Common myeloid progenitor, CD34-positive (primary cell): ENCODE results near the gene PTPRQ.
A peak's percentile ranks its signal among the peaks of the same experiment; 100 is the strongest.

ENCODE experiments used
- CTCF ChIA-PET: fragments of 350-600 bp; sonication (Branson Sonifier 250); formaldehyde crosslinking; loops from one replicate; lab custom pipeline; 2021; ENCODE audit warnings: antibody characterized with exemption; lab: Charles Lee
- POLR2A ChIA-PET: fragments of 350-600 bp; sonication (Branson Sonifier 250); formaldehyde crosslinking; loops from one replicate; lab custom pipeline; 2021; ENCODE audit warnings: antibody characterized with exemption; lab: Charles Lee
- DNase-seq, 3 donors: peaks; one replicate each; pipeline versions ENCODE4 v3.0.0 to v3.0.0-alpha.2; 2013
- H3K27ac ChIP-seq, 2 experiments: 1 replicate in 1 of 2; 2 replicates in 1 of 2; pipeline ENCODE4 v1.7.0; 2013; ENCODE audit warnings: inconsistent platforms in 2 of 2, low read length in 2 of 2, mild to moderate bottlenecking in 2 of 2, low read depth in 1 of 2, moderate library complexity in 1 of 2; ENCODE audit not compliant: severe bottlenecking in 2 of 2, insufficient read depth in 1 of 2, poor library complexity in 1 of 2
- H3K27me3 ChIP-seq, 5 experiments: replicated peaks in 2 of 5; 1 replicate in 3 of 5; 2 replicates in 2 of 5; pipeline versions ENCODE4 v1.6.1 to v1.7.0; 2013; ENCODE audit warnings: low read length in 4 of 5, mild to moderate bottlenecking in 2 of 5, moderate library complexity in 2 of 5, inconsistent platforms in 1 of 5; ENCODE audit not compliant: insufficient read depth in 5 of 5, control insufficient read depth in 4 of 5
- H3K36me3 ChIP-seq, 4 experiments: 1 replicate in 2 of 4; 2 replicates in 2 of 4; pipeline versions ENCODE4 v1.6.1 to v1.7.0; 2013; ENCODE audit warnings: low read length in 3 of 4, control low read depth in 1 of 4, mild to moderate bottlenecking in 1 of 4; ENCODE audit not compliant: control insufficient read depth in 4 of 4, insufficient read depth in 4 of 4
- H3K4me1 ChIP-seq, 4 experiments: 1 replicate in 3 of 4; 2 replicates in 1 of 4; pipeline versions ENCODE4 v1.6.1 to v1.7.1; 2013; ENCODE audit warnings: low read length in 3 of 4, mild to moderate bottlenecking in 3 of 4, control low read depth in 1 of 4, inconsistent platforms in 1 of 4, moderate library complexity in 1 of 4; ENCODE audit not compliant: control insufficient read depth in 4 of 4, insufficient read depth in 4 of 4; ENCODE audit errors: control extremely low read depth in 1 of 4
- H3K4me3 ChIP-seq, 7 experiments: 1 replicate in 4 of 7; 2 replicates in 3 of 7; pipeline versions ENCODE4 v1.5.1 to v1.7.0; 2013; ENCODE audit warnings: mild to moderate bottlenecking in 7 of 7, low read length in 6 of 7, moderate library complexity in 6 of 7, inconsistent platforms in 2 of 7, low read depth in 2 of 7, control low read depth in 1 of 7; ENCODE audit not compliant: insufficient read depth in 4 of 7, control insufficient read depth in 1 of 7; ENCODE audit errors: extremely low read depth in 1 of 7
- H3K9me3 ChIP-seq, 5 experiments: 1 replicate in 4 of 5; 2 replicates in 1 of 5; pipeline versions ENCODE4 v1.6.1 to v1.7.1; 2013; ENCODE audit warnings: low read length in 4 of 5, mild to moderate bottlenecking in 2 of 5, inconsistent platforms in 1 of 5, low read depth in 1 of 5, moderate library complexity in 1 of 5; ENCODE audit not compliant: control insufficient read depth in 4 of 5, insufficient read depth in 2 of 5; ENCODE audit errors: control extremely low read depth in 1 of 5
- WGBS: methylation state at CpG from one replicate; pipeline ENCODE4 v1.1.5; 2013; ENCODE audit not compliant: insufficient coverage; 5-methylcytosine and 5-hydroxymethylcytosine counted together

Gene PTPRQ

DNA sequence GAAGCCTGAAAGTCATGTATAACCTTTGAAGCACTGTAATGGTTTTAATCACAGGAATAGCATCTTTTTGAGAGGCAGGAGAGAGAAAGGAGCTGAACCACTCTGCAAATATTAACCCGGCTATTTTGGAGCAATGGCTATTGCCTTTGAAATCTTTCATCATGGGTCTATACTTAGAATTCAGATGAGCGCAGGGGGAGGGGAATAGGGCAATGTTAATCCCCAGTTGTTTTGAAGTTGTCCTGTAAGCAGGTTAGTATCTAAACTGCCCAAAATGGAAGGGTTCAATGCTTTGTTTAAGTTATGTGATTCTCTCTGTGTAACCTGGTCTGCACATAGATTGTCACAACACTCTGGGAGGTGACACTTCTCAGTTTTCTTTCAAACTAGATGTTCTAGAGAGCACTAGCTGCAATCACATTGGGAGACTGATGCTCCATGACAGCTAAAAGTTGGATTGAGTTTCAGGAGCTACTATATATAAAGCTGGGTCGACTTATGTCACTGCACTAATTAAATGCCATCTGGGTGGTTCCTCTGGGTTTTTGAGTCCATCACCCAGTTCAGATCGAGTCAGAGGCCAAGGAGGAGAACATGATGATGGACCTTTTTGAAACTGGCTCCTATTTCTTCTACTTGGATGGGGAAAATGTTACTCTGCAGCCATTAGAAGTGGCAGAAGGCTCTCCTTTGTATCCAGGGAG, 263.2 kb downstream of the PTPRQ start, which contains the start of gene MYF6:
MYF6 (plus strand) TSS at position 509 of the 704 bp plus-strand sequence; CDS start at position 595, 86 bp downstream.
- Histone ChIP-seq H3K36me3 (no peaks in the 10 kb centered on the region), H3K4me3 (peak within 1 kb of the TSS in 5 of 7 experiments; percentile 21 to 63 (median 47)), H3K4me1 (peaks cover 0 to 12% (median 10%) of the 10 kb centered on the region in 4 experiments), H3K9me3 (peaks cover 0 to 1% (median 0%) of the 10 kb centered on the region in 5 experiments), H3K27me3 (peaks cover 33 to 71% (median 38%) of the 10 kb centered on the region in 5 experiments), H3K27ac (no peak within 1 kb of the TSS)
- CTCF ChIA-PET, result interaction anchor here (0.6 kb wide), 1 partner anchor 1306 kb away, joined by 3 read pairs; no protein-coding TSS in a partner anchor
- DNase-seq, result no peak
- 61% methylated on average over 4 of the region's 4 CpGs for WGBS
- POLR2A ChIA-PET, result no interaction called here

- DNase-seq, result no peak
- Histone ChIP-seq H3K36me3 (no peaks in the 10 kb centered on the region), H3K9me3 (peaks cover 0 to 1% (median 0%) of the 10 kb centered on the region in 5 experiments), H3K27ac (no peak overlapping the region), H3K4me3 (peak overlapping the region in 3 of 7 experiments; percentile 10 to 62 (median 23)), H3K4me1 (peaks cover 0 to 12% (median 10%) of the 10 kb centered on the region in 4 experiments), H3K27me3 (peaks cover 38 to 74% (median 42%) of the 10 kb centered on the region in 5 experiments)
- WGBS, result 13% methylated on average over 21 of the region's 21 CpGs
- CTCF ChIA-PET, result interaction anchor here (0.6 kb wide), 2 partner anchors 287 to 1306 kb away, joined by 3 to 4 read pairs; no protein-coding TSS in a partner anchor
- POLR2A ChIA-PET, result no interaction called here
Measured at GRCh38 chr12:80707830-80708258, 263.8 kb downstream of the PTPRQ start.

DNA sequence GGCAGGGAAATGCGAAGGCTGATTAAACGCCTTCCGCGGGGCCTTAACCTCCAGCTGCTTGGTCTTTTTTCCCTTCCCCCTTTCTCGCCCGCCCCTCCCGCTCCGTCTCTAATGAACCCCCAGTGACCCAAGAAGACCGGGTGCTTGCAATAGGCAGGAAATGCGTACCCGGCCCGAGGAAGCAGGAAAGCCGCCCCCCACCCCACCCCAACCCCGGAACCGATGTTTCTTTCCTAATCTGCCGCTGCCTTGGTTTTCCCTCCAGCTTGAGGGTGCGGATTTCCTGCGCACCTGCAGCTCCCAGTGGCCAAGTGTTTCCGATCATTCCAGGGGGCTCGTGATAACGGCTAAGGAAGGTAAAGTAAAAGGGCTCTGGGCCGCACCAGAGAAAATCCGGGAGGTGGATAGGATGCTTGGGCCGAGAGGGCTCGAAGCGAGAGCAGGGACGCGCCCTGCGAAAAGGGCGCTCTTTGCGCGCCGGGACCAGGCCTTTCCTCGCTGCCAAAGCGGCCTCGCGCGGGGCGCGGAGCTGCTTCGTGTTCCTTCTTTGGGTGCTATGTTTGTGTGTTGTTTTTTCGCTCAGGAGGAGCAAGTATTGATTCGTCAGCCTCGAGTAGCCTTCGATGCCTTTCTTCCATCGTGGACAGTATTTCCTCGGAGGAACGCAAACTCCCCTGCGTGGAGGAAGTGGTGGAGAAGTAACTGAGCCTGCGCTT, 264.4 kb downstream of the PTPRQ start:
- Histone ChIP-seq H3K9me3 (peaks cover 0 to 1% (median 0%) of the 10 kb centered on the region in 5 experiments), H3K4me1 (peaks cover 0 to 12% (median 10%) of the 10 kb centered on the region in 4 experiments), H3K36me3 (no peaks in the 10 kb centered on the region), H3K4me3 (peak overlapping the region in 5 of 7 experiments; percentile 21 to 63 (median 47)), H3K27me3 (peaks cover 37 to 79% (median 46%) of the 10 kb centered on the region in 5 experiments), H3K27ac (no peak overlapping the region)
- peak in 2 of 3 donors; percentile 36 to 38 for DNase-seq
- under 1% methylated on average over 39 of the region's 50 CpGs for WGBS
- POLR2A ChIA-PET, result no interaction called here
- CTCF ChIA-PET, result interaction anchor here (0.6 kb wide), 1 partner anchor 288 kb away, joined by 4 read pairs; no protein-coding TSS in a partner anchor

GRCh38 chr12:80708975-80709328, 264.9 kb downstream of the PTPRQ start:
- Histone ChIP-seq H3K36me3 (no peaks in the 10 kb centered on the region), H3K27me3 (peaks cover 39 to 84% (median 48%) of the 10 kb centered on the region in 5 experiments), H3K4me3 (peak overlapping the region in 3 of 7 experiments; percentile 21 to 63 (median 62)), H3K4me1 (peaks cover 0 to 12% (median 10%) of the 10 kb centered on the region in 4 experiments), H3K27ac (no peak overlapping the region), H3K9me3 (peaks cover 0 to 1% (median 0%) of the 10 kb centered on the region in 5 experiments)
- ChIA-PET POLR2A (no interaction called here), CTCF (no interaction called here)
- no peak for DNase-seq
- whole genome bisulfite sequencing, result 5% methylated on average over 7 of the region's 10 CpGs

DNA sequence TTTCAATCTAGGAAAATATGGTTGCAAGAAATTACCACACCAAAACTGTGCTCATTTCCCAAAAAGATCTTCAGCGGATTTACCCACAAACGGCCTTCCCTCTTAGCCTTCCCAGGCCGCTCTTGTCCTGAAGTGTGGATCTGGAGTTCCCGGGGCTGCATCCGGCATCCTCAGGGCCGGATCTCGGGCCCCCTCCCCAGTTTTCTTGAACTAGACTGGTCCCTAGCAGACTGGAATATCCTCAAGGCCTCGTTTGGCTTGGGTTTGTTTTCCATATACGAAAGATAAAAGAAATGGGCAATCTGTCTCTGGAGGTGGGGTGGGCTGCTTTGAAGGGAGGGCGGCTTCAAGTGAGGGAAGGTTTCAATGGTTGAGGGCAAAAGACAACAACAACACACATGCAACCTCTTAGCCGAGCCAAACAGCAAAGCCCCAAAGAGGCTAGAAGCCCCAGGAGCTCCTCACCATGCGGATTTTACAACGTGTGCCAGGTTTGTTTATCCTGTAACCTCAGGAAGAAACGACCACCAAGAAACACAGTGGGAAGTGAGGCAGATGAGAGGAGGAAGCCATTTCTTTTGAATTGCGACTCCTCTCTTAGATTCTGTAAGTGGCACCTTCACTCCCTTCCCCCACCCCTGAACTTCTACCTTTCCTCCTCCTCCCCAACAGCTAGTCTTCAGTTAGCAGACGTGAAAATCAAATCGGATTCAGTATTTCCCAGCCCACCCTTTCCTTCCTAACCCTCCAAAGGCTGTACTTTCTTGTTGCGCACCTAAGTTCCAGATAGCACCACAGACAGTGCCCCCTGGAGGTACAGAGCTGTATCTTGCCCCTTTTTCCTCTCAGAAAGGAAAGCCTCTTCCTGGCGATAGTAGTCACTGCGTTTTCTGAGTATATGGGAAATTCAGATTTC, 266.0 kb downstream of the PTPRQ start:
- Histone ChIP-seq H3K9me3 (peaks cover 0 to 1% (median 0%) of the 10 kb centered on the region in 5 experiments), H3K4me3 (no peak overlapping the region), H3K27me3 (peaks cover 50 to 92% (median 54%) of the 10 kb centered on the region in 5 experiments), H3K36me3 (no peaks in the 10 kb centered on the region), H3K27ac (no peak overlapping the region), H3K4me1 (peaks cover 0 to 15% (median 11%) of the 10 kb centered on the region in 4 experiments)
- peak; percentile 34 to 60 (median 47) for DNase-seq
- ChIA-PET POLR2A (no interaction called here), CTCF (no interaction called here)
- 45% methylated on average over 16 of the region's 20 CpGs for whole genome bisulfite sequencing

DNA sequence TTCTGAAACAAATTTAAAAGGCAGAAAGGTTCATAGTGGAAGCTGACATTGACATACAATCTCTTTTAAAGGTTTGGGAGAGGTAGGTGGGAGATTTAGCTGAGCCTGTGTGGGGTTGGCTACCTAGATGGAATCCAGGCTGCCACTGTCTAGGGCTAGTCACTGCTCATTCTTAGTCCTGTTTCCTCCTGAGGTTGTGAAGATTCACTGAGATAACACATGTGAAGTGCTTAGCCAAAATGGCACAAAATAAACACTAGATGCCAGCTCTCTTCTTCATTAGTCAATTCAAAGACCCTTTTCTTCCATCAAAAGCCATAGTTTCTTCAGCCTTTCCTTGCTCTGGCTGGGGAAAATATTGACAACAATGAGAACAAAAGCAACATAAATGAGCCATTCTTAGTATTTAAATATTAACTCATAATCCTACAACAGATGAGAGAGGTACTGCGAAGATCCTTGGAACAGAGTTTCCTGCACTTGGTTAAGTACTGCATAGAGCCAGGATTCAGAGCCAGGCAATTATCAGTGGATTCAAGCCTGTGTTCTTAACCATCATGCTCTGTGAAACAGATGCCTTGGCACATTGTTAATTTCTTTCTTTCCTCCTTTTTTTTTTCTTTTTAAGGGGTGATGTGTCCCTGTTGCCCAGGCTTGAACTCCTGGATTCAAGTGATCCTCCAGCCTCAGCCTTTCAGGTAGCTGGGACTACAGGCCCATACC, 266.9 kb downstream of the PTPRQ start:
- Histone ChIP-seq H3K9me3 (peaks cover 0 to 1% (median 0%) of the 10 kb centered on the region in 5 experiments), H3K27ac (no peak overlapping the region), H3K4me1 (peaks cover 0 to 15% (median 11%) of the 10 kb centered on the region in 4 experiments), H3K36me3 (no peaks in the 10 kb centered on the region), H3K27me3 (peaks cover 54 to 97% (median 55%) of the 10 kb centered on the region in 5 experiments), H3K4me3 (no peak overlapping the region)
- ChIA-PET CTCF (no interaction called here), POLR2A (no interaction called here)
- DNase-seq, result no peak
- WGBS, result 93% methylated on average over 1 of the region's 1 CpG
